ENCODE results near the gene KCNC1. TPM values are rescaled to one million over a fixed set of nuclear protein-coding genes. Genes with fewer than 3 reads are reported as not detected.

The KCNC1 gene
- total RNA-seq, 3 donors from 2014 or later, result 0.29 to 0.66 (median 0.34) TPM

DNA sequence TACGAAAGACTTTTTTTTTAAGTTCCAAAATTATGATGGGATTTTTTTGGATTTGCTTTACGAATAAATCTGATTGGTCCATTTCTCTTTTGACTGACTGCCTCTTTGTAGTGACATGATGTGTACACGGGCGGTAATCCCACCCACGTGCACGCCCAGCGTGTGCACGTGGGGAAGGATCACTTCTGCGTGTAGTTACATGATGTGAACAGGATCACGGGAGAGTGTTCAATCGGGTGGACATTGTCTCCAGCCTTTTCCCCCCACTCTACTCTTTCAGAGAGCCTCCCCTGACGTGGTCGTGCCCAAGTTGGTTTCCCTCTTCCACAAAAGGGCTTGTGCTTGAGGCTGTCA is 43.1 kb downstream of the KCNC1 start:
- TF ChIP-seq, protein P1, sequence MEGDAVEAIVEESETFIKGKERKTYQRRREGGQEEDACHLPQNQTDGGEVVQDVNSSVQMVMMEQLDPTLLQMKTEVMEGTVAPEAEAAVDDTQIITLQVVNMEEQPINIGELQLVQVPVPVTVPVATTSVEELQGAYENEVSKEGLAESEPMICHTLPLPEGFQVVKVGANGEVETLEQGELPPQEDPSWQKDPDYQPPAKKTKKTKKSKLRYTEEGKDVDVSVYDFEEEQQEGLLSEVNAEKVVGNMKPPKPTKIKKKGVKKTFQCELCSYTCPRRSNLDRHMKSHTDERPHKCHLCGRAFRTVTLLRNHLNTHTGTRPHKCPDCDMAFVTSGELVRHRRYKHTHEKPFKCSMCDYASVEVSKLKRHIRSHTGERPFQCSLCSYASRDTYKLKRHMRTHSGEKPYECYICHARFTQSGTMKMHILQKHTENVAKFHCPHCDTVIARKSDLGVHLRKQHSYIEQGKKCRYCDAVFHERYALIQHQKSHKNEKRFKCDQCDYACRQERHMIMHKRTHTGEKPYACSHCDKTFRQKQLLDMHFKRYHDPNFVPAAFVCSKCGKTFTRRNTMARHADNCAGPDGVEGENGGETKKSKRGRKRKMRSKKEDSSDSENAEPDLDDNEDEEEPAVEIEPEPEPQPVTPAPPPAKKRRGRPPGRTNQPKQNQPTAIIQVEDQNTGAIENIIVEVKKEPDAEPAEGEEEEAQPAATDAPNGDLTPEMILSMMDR (IDR thresholded peaks at IDR 0.05), result no peak
- ATAC-seq (no peak), DNase-seq (no peak)
- Histone ChIP-seq H3K4me1 (ENCODE audit: low read depth) (no peaks in the 10 kb centered on the region), H3K36me3 (ENCODE audit: low read depth) (no peaks in the 10 kb centered on the region), H3K4me3 (no peak overlapping the region), H3K9me3 (no peaks in the 10 kb centered on the region)
- intact Hi-C loops (cut with DNase I, micrococcal nuclease), result no loop called here

DNA sequence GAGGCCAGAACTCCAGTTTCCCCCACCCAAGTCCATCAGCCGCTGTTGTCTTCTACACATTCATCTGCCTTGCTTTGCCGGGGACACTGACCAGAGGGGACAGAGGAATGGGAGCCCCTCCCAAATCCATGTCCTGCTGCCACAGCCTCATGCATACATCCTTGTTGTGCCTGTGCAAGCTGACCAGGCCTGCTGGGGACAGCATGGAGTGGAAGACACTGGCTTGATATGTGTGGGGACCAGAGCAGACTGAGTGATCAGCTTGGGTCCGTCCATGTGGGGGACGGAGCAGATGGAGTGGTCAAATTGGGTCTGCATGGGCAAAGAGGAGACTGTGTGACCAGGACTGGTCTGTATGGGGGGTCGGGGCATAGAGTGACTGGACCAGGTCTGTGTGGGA is 43.8 kb downstream of the KCNC1 start:
- Histone ChIP-seq H3K9me3 (no peaks in the 10 kb centered on the region), H3K4me1 (ENCODE audit: low read depth) (no peaks in the 10 kb centered on the region), H3K36me3 (ENCODE audit: low read depth) (no peaks in the 10 kb centered on the region), H3K4me3 (no peak overlapping the region)
- intact Hi-C loops (cut with DNase I, micrococcal nuclease), result no loop called here
- TF ChIP-seq, protein P1 (IDR thresholded peaks at IDR 0.05), result no peak
- DNase-seq, result no peak
- no peak for ATAC-seq

DNA sequence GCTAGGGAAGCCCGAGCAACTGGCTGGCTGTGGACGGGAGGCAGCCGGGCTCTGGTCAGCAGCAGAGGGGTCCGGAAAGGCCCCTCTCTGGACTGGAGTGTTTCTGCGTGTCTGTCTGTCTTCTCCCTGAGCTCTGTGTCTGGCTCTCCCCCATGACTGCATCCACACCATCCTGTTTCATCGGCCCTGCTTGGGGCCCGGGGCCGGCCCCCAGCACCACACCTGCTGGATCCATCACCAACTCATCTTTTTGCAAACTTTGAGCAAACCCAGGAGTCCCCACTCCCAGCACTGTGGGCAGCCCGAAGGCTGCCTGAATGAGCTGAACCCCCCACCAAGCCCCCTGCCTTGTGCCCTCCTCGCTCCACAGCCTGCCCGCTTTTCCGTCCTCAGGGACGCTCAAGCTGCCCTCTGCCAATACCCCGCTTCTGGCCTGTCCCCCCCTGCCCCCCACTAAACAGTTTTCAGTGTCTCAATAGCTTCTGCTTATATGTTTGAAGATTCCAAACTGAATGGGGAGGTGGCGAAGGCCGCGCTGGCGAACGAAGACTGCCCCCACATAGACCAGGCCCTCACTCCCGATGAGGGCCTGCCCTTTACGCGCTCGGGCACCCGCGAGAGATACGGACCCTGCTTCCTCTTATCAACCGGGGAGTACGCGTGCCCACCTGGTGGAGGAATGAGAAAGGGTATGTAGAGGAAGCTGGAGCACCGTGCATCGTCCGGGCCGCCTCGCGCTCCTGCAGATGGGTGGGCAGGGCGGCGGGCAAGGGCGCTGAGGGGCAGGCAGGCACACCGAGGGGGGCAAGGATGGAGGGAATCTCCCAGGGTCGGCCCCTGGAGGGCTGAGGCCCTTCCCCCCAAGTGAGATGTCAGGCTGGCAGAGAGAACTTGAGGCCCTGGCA is 44.6 kb downstream of the KCNC1 start:
- DNase-seq (no peak), ATAC-seq (no peak)
- Histone ChIP-seq H3K4me1 (ENCODE audit: low read depth) (no peaks in the 10 kb centered on the region), H3K36me3 (ENCODE audit: low read depth) (no peaks in the 10 kb centered on the region), H3K4me3 (no peak overlapping the region), H3K9me3 (no peaks in the 10 kb centered on the region)
- intact Hi-C loops (cut with DNase I, micrococcal nuclease), result no loop called here
- TF ChIP-seq, protein P1 (IDR thresholded peaks at IDR 0.05), result no peak

DNA sequence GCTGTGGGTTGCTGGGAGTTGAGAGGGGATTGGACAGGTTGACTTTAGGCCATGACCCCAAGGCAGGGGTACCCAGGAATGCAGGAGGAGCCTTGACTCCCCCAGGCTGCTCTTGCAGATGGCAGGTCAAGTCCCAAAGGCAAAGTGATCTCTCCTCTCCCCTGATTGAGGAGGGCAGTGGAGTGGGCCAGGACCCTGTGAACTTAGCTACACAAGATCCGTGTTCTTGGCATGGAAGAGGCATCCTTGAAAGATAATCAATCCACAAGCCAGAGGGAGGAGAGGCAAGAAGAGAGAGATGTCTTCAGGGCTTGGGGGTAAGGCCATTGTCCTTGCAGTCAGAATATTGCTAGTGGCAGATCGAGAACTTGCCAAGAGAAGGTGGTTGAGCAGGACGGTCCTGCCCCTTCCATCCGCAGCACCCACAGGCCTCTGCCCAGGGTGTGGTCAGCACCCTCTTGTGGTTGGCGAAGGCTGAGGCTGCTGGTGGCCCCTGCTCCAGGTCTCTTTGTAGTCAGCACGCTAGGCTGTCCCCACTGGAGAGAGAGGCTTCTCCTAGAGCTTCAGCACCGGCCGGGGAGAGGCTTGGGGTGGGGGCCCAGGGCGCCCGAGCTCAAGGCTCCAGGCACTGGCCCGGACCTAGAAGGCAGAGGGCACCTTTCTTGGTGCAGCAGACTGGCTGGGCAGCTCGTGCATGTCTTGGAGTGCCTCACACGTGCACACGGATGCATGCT is 45.4 kb downstream of the KCNC1 start:
- no peaks in the 10 kb centered on the region for H3K9me3 ChIP-seq
- H3K4me3 ChIP-seq, result no peak overlapping the region
- ATAC-seq, result no peak
- TF ChIP-seq, protein P1 (IDR thresholded peaks at IDR 0.05), result no peak
- H3K36me3 ChIP-seq (ENCODE audit: low read depth), result no peaks in the 10 kb centered on the region
- intact Hi-C loops (cut with DNase I, micrococcal nuclease), result no loop called here
- H3K4me1 ChIP-seq (ENCODE audit: low read depth), result no peaks in the 10 kb centered on the region
- no peak for DNase-seq

DNA sequence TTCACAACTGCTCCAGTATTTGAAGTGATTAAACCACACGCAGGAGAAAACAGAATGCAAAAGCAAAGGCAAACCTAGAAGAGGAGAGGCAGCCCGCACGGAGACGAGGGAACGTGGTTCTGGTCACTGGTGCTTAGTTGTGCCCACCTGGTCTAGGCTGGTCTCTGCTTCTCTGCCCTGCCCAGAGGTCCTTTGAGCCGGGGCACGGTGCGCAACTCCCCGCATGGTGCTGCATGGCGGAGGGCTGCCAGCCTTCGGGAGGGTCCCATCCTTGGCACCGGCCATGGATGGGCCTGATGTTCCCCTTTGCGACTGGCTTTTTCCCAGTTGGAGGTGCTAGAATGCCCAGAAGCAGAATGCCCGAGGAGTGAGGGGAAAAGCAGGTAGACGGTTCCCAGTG is 46.1 kb downstream of the KCNC1 start:
- DNase-seq, result no peak
- intact Hi-C loops (cut with DNase I, micrococcal nuclease), result no loop called here
- TF ChIP-seq, protein P1 (IDR thresholded peaks at IDR 0.05), result no peak
- Histone ChIP-seq H3K4me3 (no peak overlapping the region), H3K9me3 (no peaks in the 10 kb centered on the region), H3K4me1 (ENCODE audit: low read depth) (no peaks in the 10 kb centered on the region), H3K36me3 (ENCODE audit: low read depth) (no peaks in the 10 kb centered on the region)
- ATAC-seq, result no peak
